Stimulated activated memory B cell treated with anti-CD40 and anti-IgM and Interleukin-4, amounts not matched to agents 10 μg/mL and 1 μg/mL and 100 μg/mL, for 72 hours (primary cell): ENCODE measurements around the gene ZNF330.
A peak's percentile ranks its signal among the peaks of the same experiment; 100 is the strongest.
"Not testable (repeated sequence)": the region's sequence is repeated elsewhere in the genome, so short reads cannot be mapped to it uniquely, and the experiment has no call there.

Experiments used
- ATAC-seq: fragments of 150-1000 bp; cut with Tn5 transposase; 2 replicates; pipeline ENCODE4 v1.10.0; 2021
- H3K27ac Mint-ChIP-seq: one replicate; pipeline ENCODE4 v1.8.0; 2022; ENCODE audit warnings: mild to moderate bottlenecking, mixed read lengths
- H3K27me3 Mint-ChIP-seq: one replicate; pipeline ENCODE4 v1.8.0; 2022; ENCODE audit warnings: mixed read lengths
- H3K36me3 Mint-ChIP-seq: one replicate; pipeline ENCODE4 v1.8.0; 2022; ENCODE audit warnings: mixed read lengths
- H3K4me1 Mint-ChIP-seq: one replicate; pipeline ENCODE4 v1.8.0; 2022; ENCODE audit warnings: mixed read lengths
- H3K4me3 Mint-ChIP-seq: one replicate; pipeline ENCODE4 v1.8.0; 2022; ENCODE audit warnings: mild to moderate bottlenecking, moderate library complexity, mixed read lengths
- H3K9me3 Mint-ChIP-seq: one replicate; pipeline ENCODE4 v1.8.0; 2022; ENCODE audit warnings: mixed read lengths

The ZNF330 gene

DNA sequence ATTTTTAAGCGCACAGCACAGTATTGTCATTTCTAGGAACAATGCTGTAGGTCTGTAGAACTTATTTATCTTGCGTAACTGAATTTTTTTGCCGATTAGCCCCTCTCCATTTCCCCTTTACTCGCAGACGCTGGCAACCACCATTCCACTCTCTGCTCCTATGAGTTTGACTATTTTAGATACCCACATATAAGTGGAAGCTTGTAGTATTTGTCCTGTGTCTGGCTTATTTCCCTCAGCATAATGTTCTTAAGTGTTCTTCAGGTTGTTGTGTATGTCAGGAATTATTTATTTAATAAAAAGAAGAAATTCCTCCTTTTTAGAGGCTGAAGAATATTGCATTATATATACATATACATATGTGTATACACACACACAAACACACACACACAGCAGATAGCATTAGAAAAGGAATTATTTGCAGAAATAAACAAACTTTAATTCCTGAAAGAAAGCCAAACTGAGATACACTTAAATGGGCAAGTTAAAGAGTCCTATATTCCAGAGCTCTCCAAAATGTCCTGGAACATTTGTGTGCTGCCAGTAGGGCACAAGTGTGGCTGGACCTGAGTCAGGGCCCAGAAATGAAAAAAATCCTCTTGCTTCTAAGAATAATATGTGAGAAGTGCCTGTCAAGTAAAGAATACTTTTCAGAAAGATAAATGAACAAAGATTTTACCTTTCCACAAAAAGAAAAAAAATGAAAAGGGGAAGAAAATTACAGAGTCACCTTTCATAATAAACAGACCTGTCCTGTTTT is 4.5 kb upstream of the ZNF330 start:
- H3K27ac Mint-ChIP-seq = no peak overlapping the region
- ATAC-seq = no peak
- no peak overlapping the region for H3K4me3 Mint-ChIP-seq
- H3K27me3 Mint-ChIP-seq = no peaks in the 10 kb centered on the region
- no peaks in the 10 kb centered on the region for H3K9me3 Mint-ChIP-seq
- H3K36me3 Mint-ChIP-seq = no peaks in the 10 kb centered on the region
- peaks cover 7% of the 10 kb centered on the region for H3K4me1 Mint-ChIP-seq

GRCh38 chr4:141220271-141220670 is 424 bp upstream of the ZNF330 start:
- Mint-ChIP-seq H3K9me3 (no peaks in the 10 kb centered on the region), H3K36me3 (peaks cover 15% of the 10 kb centered on the region), H3K4me3 (peak overlapping the region; percentile 89), H3K27ac (peak overlapping the region; percentile 95), H3K27me3 (no peaks in the 10 kb centered on the region), H3K4me1 (peaks cover 34% of the 10 kb centered on the region)
- no peak for ATAC-seq

DNA sequence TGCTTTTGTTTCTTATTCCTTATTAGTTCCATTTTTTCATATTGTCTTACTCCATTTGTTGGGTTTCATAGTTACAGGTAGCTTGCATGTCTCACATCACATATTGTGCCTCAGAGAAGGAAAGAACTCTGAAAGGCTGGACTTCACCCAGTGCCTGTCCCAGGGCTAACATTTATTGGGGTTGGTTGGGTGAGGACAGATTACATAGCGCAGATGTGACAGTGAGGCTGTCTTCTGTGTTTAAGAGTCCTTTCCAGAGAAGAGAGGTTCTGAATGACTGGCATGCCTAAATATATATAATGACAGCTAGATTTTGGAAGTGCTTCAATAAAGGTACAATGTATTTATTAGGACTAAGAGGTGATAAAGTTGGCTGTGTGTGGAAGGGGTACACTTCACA is 2.7 kb downstream of the ZNF330 start:
- no peaks in the 10 kb centered on the region for H3K27me3 Mint-ChIP-seq
- H3K9me3 Mint-ChIP-seq = peaks cover 2% of the 10 kb centered on the region
- peaks cover 38% of the 10 kb centered on the region for H3K36me3 Mint-ChIP-seq
- H3K27ac Mint-ChIP-seq = no peak overlapping the region
- no peak overlapping the region for H3K4me3 Mint-ChIP-seq
- peaks cover 34% of the 10 kb centered on the region for H3K4me1 Mint-ChIP-seq
- ATAC-seq = no peak

- H3K4me3 Mint-ChIP-seq, H3K27ac Mint-ChIP-seq, H3K27me3 Mint-ChIP-seq, ATAC-seq, H3K9me3 Mint-ChIP-seq: not testable (repeated sequence)
- H3K36me3 Mint-ChIP-seq = peaks cover 59% of the 10 kb centered on the region
- H3K4me1 Mint-ChIP-seq = peaks cover 22% of the 10 kb centered on the region
Observed at GRCh38 chr4:141227280-141227679, 6.6 kb downstream of the ZNF330 start.

GRCh38 chr4:141229408-141230101 is 8.9 kb downstream of the ZNF330 start:
- Mint-ChIP-seq H3K27ac (no peak overlapping the region), H3K4me3 (no peak overlapping the region), H3K4me1 (peaks cover 6% of the 10 kb centered on the region), H3K36me3 (peaks cover 54% of the 10 kb centered on the region), H3K27me3 (no peaks in the 10 kb centered on the region), H3K9me3 (peaks cover 2% of the 10 kb centered on the region)
- ATAC-seq = no peak

- Mint-ChIP-seq H3K27ac (no peak overlapping the region), H3K27me3 (no peaks in the 10 kb centered on the region), H3K4me1 (peaks cover 6% of the 10 kb centered on the region), H3K36me3 (peaks cover 38% of the 10 kb centered on the region), H3K4me3 (no peak overlapping the region), H3K9me3 (no peaks in the 10 kb centered on the region)
- no peak for ATAC-seq
Observed at GRCh38 chr4:141233673-141234072, 13.0 kb downstream of the ZNF330 start.

DNA sequence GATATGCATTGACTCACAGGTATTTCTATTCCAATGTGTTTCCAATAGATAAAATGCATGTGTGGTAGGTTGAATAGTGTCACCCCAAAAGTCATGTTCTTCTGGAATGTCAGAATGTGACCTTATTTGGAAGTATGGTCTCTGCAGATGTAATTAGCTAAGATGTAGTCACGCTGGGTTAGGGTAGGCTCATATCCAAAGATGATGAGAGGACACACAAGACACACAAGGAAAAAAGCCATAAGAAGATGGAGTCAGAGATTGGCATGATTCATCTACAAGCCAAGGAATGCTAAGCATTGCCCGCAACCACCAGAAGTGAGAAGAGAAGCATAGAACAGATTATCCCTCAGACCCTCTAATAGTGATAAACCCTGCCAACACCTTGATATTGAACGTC is 17.5 kb downstream of the ZNF330 start:
- peaks cover 19% of the 10 kb centered on the region for H3K36me3 Mint-ChIP-seq
- H3K4me3 Mint-ChIP-seq = no peak overlapping the region
- H3K9me3 Mint-ChIP-seq = no peaks in the 10 kb centered on the region
- no peak for ATAC-seq
- H3K27me3 Mint-ChIP-seq = no peaks in the 10 kb centered on the region
- H3K4me1 Mint-ChIP-seq = no peaks in the 10 kb centered on the region
- H3K27ac Mint-ChIP-seq = no peak overlapping the region

DNA sequence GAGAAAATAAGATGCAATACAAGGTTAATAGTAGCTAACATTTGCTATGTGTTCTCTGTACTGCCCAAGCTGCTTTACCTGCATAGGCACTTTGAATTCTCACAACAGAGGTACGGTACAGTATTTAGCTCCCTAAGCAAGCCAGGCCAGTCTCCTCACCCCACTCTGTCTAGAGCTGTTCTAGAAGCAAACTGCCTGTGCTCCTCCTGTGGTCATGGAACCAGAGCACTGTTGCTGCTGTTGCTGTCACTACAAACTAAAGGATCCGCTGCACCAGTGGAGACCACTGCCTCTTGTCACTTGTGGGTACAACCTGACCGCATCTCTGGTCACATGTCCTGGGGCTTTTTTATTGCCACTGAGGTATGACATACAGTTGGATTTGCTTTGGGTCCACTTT is 19.6 kb downstream of the ZNF330 start:
- Mint-ChIP-seq H3K36me3 (peaks cover 8% of the 10 kb centered on the region), H3K27me3 (no peaks in the 10 kb centered on the region), H3K4me1 (no peaks in the 10 kb centered on the region), H3K4me3 (no peak overlapping the region), H3K9me3 (no peaks in the 10 kb centered on the region), H3K27ac (no peak overlapping the region)
- peak; percentile 28 for ATAC-seq

- Mint-ChIP-seq H3K4me3 (no peak overlapping the region), H3K27me3 (no peaks in the 10 kb centered on the region), H3K36me3 (peaks cover 4% of the 10 kb centered on the region), H3K9me3 (no peaks in the 10 kb centered on the region), H3K27ac (no peak overlapping the region), H3K4me1 (no peaks in the 10 kb centered on the region)
- peak; percentile 17 for ATAC-seq
Observed at GRCh38 chr4:141240671-141241070, 20.0 kb downstream of the ZNF330 start.

- ATAC-seq = no peak
- H3K4me1 Mint-ChIP-seq = no peaks in the 10 kb centered on the region
- no peak overlapping the region for H3K4me3 Mint-ChIP-seq
- H3K9me3 Mint-ChIP-seq = no peaks in the 10 kb centered on the region
- H3K27me3 Mint-ChIP-seq = no peaks in the 10 kb centered on the region
- no peaks in the 10 kb centered on the region for H3K36me3 Mint-ChIP-seq
- H3K27ac Mint-ChIP-seq = no peak overlapping the region
Observed at GRCh38 chr4:141241986-141242385, 21.3 kb downstream of the ZNF330 start.

DNA sequence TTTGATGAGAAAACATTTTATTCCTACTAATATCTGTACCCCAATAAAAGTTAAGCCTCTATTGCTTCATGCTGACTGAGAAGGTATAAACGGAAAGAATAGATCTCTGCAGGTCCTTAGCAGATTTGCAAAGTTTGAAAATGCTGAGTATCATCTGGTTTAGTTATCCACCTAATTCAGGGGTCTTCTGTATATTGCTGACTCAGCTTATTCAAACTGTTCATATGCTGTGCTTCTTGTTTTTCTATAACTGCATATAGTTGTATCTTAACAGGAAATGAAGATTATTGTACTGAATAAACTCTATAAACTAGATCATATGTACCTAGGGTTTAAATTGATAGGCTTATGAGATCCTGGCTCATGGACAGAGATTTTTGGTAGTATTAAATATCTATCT is 23.7 kb downstream of the ZNF330 start:
- no peaks in the 10 kb centered on the region for H3K9me3 Mint-ChIP-seq
- H3K27ac Mint-ChIP-seq = no peak overlapping the region
- ATAC-seq = no peak
- no peak overlapping the region for H3K4me3 Mint-ChIP-seq
- no peaks in the 10 kb centered on the region for H3K27me3 Mint-ChIP-seq
- H3K36me3 Mint-ChIP-seq = no peaks in the 10 kb centered on the region
- H3K4me1 Mint-ChIP-seq = no peaks in the 10 kb centered on the region

- H3K4me1 Mint-ChIP-seq = no peaks in the 10 kb centered on the region
- H3K36me3 Mint-ChIP-seq = no peaks in the 10 kb centered on the region
- no peak overlapping the region for H3K27ac Mint-ChIP-seq
- ATAC-seq = no peak
- no peaks in the 10 kb centered on the region for H3K9me3 Mint-ChIP-seq
- no peak overlapping the region for H3K4me3 Mint-ChIP-seq
- H3K27me3 Mint-ChIP-seq = no peaks in the 10 kb centered on the region
Observed at GRCh38 chr4:141246243-141246642, 25.5 kb downstream of the ZNF330 start.

GRCh38 chr4:141246683-141247429 is 26.2 kb downstream of the ZNF330 start:
- Mint-ChIP-seq H3K27me3 (no peaks in the 10 kb centered on the region), H3K4me3 (no peak overlapping the region), H3K4me1 (no peaks in the 10 kb centered on the region), H3K36me3 (no peaks in the 10 kb centered on the region), H3K27ac (no peak overlapping the region), H3K9me3 (no peaks in the 10 kb centered on the region)
- no peak for ATAC-seq

- Mint-ChIP-seq H3K36me3 (no peaks in the 10 kb centered on the region), H3K4me1 (no peaks in the 10 kb centered on the region), H3K27ac (no peak overlapping the region), H3K27me3 (no peaks in the 10 kb centered on the region), H3K4me3 (no peak overlapping the region), H3K9me3 (no peaks in the 10 kb centered on the region)
- ATAC-seq = no peak
Observed at GRCh38 chr4:141247430-141247780, 26.7 kb downstream of the ZNF330 start.

- Mint-ChIP-seq H3K4me3 (no peak overlapping the region), H3K9me3 (no peaks in the 10 kb centered on the region), H3K27ac (no peak overlapping the region), H3K36me3 (no peaks in the 10 kb centered on the region), H3K27me3 (no peaks in the 10 kb centered on the region), H3K4me1 (no peaks in the 10 kb centered on the region)
- ATAC-seq = no peak
Observed at GRCh38 chr4:141248029-141248428, 27.3 kb downstream of the ZNF330 start.

- H3K27ac Mint-ChIP-seq = no peak overlapping the region
- H3K4me3 Mint-ChIP-seq = no peak overlapping the region
- no peaks in the 10 kb centered on the region for H3K9me3 Mint-ChIP-seq
- H3K4me1 Mint-ChIP-seq = no peaks in the 10 kb centered on the region
- ATAC-seq = no peak
- H3K27me3 Mint-ChIP-seq = no peaks in the 10 kb centered on the region
- no peaks in the 10 kb centered on the region for H3K36me3 Mint-ChIP-seq
Observed at GRCh38 chr4:141248486-141248885, 27.8 kb downstream of the ZNF330 start.
